K562 (cell line): ENCODE results near the gene USP24. TPM values are rescaled to one million over a fixed set of nuclear protein-coding genes. Genes with fewer than 3 reads are reported as not detected.

Experiments
- E2F1 ChIP-seq: sonication (generic); formaldehyde crosslinking; IDR thresholded peaks from 2 replicates; pipeline ENCODE4 v1.8.1; 2023; ENCODE audit warnings: mild to moderate bottlenecking, missing genetic modification reagents, moderate library complexity
- HLTF ChIP-seq: fragments of 450-650 bp; IDR thresholded peaks from 2 replicates; pipeline ENCODE4 v1.6.1; 2016
- MGA ChIP-seq: fragments of 450-650 bp; IDR thresholded peaks from 2 replicates; pipeline ENCODE4 v1.6.1; 2016; ENCODE audit warnings: mild to moderate bottlenecking, moderate library complexity
- NR4A1 ChIP-seq, 2 experiments: fragments of 250-450 bp in 1 of 2; fragments of 450-650 bp in 1 of 2; sonication (Bioruptor Pico) in 1 of 2; IDR thresholded peaks; 2 replicates each; pipeline versions ENCODE4 v1.4.0 to v1.6.1; 2016 to 2020; ENCODE audit warnings: mild to moderate bottlenecking in 2 of 2, missing compliant biosample characterization in 1 of 2, missing genetic modification characterization in 1 of 2, moderate library complexity in 1 of 2
- SIRT6 ChIP-seq: IDR thresholded peaks from one replicate; pipeline ENCODE4 v1.6.1; 2012; ENCODE audit warnings: low read depth, mild to moderate bottlenecking, control low read depth, inconsistent platforms, low read length, moderate library complexity
- STAT5B ChIP-seq: fragments of 250-450 bp; sonication (Bioruptor Pico); IDR thresholded peaks from 2 replicates; pipeline ENCODE4 v1.8.0; 2021; ENCODE audit warnings: mild to moderate bottlenecking, inconsistent platforms
- ZC3H11A ChIP-seq: IDR thresholded peaks from 2 replicates; pipeline ENCODE4 v1.6.1; 2012; ENCODE audit warnings: low read depth, low read length, improper control_type of control experiment
- ZEB2 ChIP-seq: fragments of 450-650 bp; IDR thresholded peaks from 2 replicates; pipeline ENCODE4 v1.6.1; 2016
- polyA plus RNA-seq, 8 experiments: library from polyadenylated mRNA; depleted of rRNA in 4 of 8; stranded (reverse) in 5 of 8; unstranded in 3 of 8; fragments of >200 nt; fragmentation: Nextera tagmentation in 2 of 8; fragmentation: Illumina TruSeq in 1 of 8; extraction: Ambion mirVana in 2 of 8; extraction: Trizol in 1 of 8; gene quantifications; 2 replicates each; pipeline versions ENCODE4 v1.2.1 to v1.2.3, GENCODE V29; 2011 to 2014; ENCODE audit warnings: inconsistent platforms in 1 of 8, missing spikeins in 1 of 8
- total RNA-seq, 7 experiments: library from RNA; depleted of rRNA in 6 of 7; stranded (reverse); fragments of >200 nt in 6 of 7; fragmentation: Illumina TruSeq in 2 of 7; extraction: Trizol in 2 of 7; gene quantifications; 2 replicates each; pipeline versions ENCODE4 v1.2.1 to v1.2.3, GENCODE V29; 2011 to 2021; ENCODE audit warnings: low replicate concordance in 1 of 7
- TF ChIP-seq, protein P1 (sequence below), 2 experiments: fragments of 150-350 bp in 1 of 2; IDR thresholded peaks; 2 replicates each; pipeline ENCODE4 v1.6.1; 2012 to 2016; ENCODE audit warnings: low read depth in 2 of 2, low read length in 2 of 2, mild to moderate bottlenecking in 1 of 2, moderate library complexity in 1 of 2

Gene USP24
- total and polyA plus RNA-seq, 9 of the 15 experiments (the other 6 are each of a cell fraction or from before 2014, with no cell fraction given), result 7.7 to 62.6 (median 36.8) TPM

DNA sequence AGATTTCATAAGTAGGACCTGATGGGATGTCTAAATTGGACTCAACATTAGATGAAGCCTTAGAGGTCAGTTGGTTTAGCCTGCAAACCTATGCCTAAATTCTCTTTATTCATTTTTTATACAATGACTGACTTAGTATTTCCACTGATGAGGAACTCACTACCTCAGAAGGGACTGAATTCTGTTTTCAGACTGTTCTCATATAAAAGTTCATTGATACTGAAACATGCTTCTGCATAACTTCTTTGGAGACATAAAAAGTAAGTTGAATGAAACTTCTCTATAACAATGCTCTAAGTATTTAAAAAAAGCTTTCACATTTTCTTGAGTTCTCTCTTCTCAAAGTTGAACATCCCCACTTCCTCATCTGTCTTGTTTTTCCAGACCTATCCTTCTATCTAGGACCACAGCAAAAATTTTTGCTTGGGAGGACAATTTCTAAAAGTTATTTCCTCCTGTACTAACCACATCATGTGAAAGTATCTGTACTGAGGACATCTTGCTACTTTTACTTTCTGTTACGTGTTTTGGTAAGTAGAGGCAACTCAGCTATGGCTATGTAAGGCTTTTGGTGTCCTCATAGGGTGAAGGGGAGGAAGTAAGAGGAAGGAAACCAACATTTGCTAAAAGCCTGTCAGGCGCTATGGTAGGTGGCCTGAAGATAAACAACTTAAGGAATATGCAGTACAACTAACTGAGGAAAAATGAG, 64.1 kb downstream of the USP24 start (continued):
- TF ChIP-seq MGA (no peak), STAT5B (no peak), HLTF (no peak), ZEB2 (no peak), E2F1 (CRISPR knock-in tag) (no peak), SIRT6 (no peak), ZC3H11A (no peak), NR4A1 (CRISPR knock-in tag; IDR thresholded peaks at IDR 0.05) (no peak), NR4A1 (tag; IDR thresholded peaks at IDR 0.05) (no peak)
- TF ChIP-seq, protein P1, sequence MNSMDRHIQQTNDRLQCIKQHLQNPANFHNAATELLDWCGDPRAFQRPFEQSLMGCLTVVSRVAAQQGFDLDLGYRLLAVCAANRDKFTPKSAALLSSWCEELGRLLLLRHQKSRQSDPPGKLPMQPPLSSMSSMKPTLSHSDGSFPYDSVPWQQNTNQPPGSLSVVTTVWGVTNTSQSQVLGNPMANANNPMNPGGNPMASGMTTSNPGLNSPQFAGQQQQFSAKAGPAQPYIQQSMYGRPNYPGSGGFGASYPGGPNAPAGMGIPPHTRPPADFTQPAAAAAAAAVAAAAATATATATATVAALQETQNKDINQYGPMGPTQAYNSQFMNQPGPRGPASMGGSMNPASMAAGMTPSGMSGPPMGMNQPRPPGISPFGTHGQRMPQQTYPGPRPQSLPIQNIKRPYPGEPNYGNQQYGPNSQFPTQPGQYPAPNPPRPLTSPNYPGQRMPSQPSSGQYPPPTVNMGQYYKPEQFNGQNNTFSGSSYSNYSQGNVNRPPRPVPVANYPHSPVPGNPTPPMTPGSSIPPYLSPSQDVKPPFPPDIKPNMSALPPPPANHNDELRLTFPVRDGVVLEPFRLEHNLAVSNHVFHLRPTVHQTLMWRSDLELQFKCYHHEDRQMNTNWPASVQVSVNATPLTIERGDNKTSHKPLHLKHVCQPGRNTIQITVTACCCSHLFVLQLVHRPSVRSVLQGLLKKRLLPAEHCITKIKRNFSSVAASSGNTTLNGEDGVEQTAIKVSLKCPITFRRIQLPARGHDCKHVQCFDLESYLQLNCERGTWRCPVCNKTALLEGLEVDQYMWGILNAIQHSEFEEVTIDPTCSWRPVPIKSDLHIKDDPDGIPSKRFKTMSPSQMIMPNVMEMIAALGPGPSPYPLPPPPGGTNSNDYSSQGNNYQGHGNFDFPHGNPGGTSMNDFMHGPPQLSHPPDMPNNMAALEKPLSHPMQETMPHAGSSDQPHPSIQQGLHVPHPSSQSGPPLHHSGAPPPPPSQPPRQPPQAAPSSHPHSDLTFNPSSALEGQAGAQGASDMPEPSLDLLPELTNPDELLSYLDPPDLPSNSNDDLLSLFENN (IDR thresholded peaks at IDR 0.05; ENCODE audit: low read depth in 2 of 2, low read length in 2 of 2), result no peak
